GM21576 (cell line): ENCODE data around the gene ACAP2.
"Not testable (repeated sequence)": the region's sequence is repeated elsewhere in the genome, so short reads cannot be mapped to it uniquely, and the experiment has no call there.

Experiments used
- ATAC-seq: cut with Tn5 transposase; IDR thresholded peaks from one replicate; pipeline ENCODE4 v1.9.1; 2021; ENCODE audit warnings: mild to moderate bottlenecking, moderate library complexity; ENCODE audit not compliant: unreplicated experiment

The ACAP2 gene

GRCh38 chr3:195394024-195394423 is 48.8 kb downstream of the ACAP2 start:
- peak; percentile 61 for ATAC-seq

DNA sequence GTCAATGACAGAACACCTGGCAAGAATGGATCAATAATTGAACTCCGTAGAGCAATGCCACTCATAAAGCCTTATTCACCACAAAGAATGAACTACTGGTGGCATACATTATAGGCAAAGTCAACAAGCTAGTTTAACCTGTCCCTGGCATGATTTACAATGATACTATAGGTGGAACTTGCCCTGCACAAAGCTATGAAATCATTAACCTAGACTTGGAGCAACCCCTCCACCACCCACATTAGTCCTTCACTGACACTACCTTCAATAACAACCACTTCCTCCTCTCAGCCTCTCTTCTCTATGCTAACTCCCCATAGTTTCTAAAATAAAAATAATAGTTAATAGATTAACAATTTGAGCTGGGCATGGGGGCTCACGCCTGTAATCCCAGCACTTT is 54.4 kb downstream of the ACAP2 start:
- no peak for ATAC-seq

DNA sequence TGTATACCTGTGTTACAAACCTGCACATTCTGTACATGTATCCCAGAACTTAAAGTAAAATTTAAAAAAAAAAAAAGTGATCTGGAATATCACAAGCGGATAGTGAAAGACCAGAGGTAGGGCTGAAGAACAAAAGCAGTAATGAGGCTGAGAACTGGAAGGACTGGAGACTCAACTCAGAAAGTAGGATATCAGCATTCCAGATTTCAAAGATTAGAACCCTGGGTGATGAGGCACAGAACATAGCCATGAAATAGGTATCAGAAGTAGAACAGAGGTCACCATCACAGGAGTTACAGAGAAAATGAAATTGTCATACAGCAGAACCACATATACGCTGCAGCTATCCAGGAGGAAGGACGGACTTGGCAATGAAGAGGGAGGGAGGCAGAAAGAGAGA is 56.1 kb downstream of the ACAP2 start:
- ATAC-seq = no peak

DNA sequence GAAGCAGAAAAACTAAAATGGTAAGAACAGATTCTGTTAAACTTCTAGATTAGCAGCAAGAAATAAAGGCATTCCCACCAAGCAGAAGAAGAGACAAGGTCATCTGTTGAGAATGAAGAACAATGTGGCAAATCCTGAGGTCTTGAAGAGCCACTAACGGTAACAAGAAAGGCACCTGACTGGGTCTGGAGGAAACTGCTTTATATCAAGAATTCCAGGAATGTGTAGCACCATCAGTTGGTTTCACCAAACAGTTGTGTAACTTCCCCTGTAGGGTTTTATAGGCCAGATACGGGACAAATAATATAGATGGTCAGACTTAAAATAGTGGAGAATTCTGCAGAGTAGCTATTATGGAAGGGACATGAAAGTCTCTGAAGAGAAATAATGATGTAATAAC is 57.3 kb downstream of the ACAP2 start:
- ATAC-seq = no peak

DNA sequence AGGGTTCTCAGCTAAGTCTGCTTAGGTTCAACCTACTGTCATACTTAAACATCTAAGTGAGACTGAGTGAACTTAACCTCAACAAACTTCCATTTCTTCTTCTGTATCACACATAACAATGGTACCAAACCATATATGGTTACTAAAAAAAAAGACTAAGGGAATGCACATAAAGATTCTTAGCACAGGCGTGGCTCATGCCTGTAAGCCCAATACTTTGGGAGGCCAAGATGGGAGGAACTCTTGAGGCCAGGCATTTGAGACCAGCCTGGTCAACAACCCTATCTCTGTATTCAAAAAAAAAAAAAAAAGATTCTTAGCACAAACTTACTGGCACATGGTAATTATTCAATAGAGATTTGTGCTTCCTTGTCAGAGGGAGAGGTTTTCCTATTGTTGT is 57.9 kb downstream of the ACAP2 start:
- ATAC-seq = no peak

DNA sequence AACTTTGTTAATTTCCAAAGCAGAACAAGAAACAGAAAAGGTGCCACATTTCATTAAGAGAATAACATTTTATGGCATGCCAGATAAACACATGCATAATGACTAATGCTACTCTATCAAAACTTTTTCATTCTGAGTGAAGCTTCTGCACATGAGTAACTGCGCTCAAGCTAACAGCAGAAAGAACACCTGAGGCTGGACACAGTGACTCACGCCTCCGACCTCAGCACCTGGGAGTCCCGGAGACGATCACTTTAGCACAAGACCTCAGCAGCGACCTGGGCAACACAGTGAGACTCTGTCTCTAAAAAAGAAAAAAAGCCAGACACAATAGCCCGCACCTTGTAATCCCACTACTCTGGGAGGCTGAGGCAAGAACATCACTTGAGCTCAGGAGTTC is 70.6 kb downstream of the ACAP2 start:
- ATAC-seq = no peak

DNA sequence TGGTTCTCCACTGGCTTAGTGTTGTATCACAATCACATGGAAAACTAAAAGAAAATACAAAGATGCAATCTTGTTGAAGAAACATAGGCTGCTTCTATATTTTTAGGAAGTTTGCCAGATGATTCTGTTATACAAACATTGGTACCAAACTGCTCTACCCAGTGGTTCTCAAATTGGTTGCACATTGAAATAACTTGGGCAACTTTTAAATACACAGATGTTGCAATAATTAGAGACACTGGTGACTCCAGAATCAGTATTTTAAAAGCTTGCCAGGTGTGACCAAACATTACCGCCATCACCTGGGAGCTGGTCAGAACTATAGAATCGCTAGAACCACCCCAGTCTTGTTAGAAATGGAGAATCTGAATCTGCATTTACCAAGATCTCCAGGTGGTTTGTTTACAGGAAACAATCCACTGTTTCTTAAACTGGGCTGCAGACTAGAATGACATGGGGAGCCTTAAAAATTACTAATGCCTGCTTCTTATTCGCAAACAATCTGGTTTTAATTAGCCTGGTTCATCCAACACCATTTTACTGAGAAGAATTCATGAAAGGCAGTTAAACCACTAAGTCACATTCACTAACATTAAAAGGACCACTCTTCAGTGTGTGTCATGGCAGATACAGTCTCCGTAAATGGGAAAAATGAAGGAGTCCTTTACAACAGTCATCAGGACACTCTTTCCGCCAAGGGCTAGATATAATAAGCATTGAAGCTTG is 76.5 kb downstream of the ACAP2 start:
- no peak for ATAC-seq

DNA sequence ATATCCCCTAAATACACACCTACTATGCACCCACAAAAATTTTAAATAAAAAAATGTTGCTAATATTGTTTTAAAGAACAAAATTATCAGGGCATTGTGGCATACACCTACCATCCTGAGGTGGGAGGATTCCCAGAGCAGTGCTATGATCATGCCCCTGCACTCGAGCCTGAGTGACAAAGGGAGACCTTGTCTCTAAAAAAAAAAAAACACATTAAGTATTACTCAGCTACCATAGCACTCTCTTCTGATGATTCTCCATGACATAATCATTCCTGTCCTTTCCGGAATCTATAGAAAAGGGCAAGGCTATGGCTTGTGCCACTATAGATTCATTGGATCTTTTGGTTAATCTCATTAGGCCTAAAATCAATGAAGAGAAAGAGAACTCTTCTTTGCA is 77.4 kb downstream of the ACAP2 start:
- ATAC-seq = no peak

GRCh38 chr3:195357797-195358196 is 85.0 kb downstream of the ACAP2 start:
- ATAC-seq = not testable (repeated sequence)

DNA sequence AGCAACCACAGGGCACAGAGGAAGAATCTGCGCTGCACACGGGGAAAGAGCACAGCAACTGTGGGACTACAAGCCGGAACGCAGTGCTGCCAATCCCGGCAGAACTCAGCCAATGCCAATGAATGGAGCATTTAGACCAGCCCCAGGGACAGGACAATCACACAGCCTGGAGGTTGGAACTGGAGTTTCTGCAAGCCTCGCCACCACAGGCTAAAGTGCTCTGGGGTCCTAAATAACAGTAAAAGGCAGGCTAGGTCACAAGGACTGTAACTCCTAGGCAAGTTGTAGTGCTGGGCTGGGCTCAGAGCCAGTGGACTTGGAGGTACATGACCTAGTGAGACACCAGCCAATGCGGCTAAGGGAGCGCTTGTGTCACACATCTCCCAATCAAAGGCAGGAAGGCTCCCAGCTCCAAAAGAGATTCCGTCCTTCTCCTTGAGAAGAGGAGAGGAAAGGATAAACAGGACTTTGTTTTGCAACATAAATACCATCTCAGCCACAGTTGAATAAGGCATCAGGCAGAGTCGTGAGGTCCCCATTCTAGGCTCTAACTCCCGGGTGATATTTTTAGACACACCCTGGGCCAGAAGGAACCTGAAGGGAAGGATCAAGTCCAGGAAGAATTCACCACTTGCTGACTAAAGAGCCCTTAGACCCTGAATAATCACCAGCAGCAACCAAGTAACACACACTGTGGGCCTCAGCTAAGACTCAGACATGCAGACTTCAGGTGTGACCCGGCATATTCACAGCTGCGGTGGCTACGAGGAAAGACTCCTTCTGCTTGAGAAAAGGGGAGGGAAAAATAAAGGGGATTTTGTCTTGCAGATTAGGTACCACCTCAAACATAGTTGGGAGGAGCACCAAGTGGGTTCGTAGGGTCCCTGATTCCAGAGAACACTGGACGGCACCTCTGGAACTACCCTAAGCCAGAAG is 86.4 kb downstream of the ACAP2 start:
- no peak for ATAC-seq

- not testable (repeated sequence) for ATAC-seq
Measured at GRCh38 chr3:195354009-195354408, 88.8 kb downstream of the ACAP2 start.

DNA sequence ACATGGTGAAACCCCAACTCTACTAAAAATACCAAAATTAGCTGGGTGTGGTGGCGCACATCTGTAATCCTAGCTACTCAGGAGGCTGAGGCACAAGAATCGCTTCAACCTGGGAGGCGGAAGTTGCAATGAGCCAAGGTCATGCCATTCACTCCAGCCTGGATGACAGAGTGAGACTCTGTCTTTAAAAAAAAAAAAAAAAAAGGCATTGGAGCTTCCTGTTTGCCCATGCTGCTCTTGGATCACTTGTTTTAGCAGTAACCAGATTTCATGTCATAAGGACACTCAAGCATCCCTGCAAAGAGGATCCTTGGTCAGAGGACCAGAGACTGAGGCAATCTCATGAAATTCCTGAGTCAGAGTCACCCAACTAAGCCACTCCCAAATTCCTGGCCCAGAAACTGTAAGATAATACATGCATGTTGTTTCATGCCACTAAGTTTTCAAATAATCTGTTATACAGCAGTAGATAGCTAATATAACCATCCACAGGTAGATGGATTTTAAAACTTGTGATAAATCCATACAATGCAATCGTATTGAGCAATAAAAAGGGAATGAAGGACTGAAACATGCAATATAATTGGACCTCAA is 89.8 kb downstream of the ACAP2 start:
- no peak for ATAC-seq

GRCh38 chr3:195348426-195349115 is 94.2 kb downstream of the ACAP2 start:
- no peak for ATAC-seq

GRCh38 chr3:195337747-195338146 is 105.1 kb downstream of the ACAP2 start:
- no peak for ATAC-seq

DNA sequence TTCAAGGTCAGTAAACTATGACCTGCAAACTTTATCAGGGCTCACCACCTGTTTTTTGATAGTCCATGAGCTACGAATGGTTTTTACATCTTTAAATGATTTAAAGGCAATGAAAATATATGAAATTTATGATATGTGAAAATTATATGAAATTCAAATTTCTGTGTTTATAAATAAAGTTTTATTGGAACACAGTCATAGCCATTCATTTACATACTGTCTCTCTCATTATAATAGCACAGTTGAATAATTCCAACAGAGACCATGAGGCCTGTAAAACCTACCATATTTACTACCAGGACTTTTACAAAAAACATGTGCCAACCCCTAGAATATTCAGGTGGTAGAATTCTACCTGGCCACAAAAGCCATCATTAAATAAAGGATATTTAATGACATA is 107.9 kb downstream of the ACAP2 start:
- ATAC-seq = no peak

DNA sequence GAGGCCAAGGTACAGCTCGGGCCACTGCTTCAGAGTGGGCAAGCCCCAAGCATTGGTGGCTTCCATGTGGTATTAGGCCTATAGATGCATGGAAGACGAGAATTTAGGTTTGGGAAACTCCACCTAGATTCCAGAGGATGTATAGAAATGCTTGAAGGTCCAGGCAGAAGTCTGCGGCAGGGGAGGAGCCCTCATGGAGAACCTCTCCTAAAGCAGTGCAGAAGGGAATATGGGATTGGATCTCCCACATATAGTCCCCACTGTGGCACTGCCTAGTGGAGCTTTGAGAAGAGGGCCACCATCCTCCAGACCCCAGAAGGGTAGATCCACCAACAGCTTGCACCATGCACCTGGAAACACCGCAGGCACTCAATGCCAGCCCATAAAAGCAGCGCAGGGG is 123.8 kb downstream of the ACAP2 start:
- ATAC-seq = no peak

GRCh38 chr3:195312714-195313113 is 130.1 kb downstream of the ACAP2 start:
- ATAC-seq = no peak

GRCh38 chr3:195307711-195308110 is 135.1 kb downstream of the ACAP2 start:
- no peak for ATAC-seq

DNA sequence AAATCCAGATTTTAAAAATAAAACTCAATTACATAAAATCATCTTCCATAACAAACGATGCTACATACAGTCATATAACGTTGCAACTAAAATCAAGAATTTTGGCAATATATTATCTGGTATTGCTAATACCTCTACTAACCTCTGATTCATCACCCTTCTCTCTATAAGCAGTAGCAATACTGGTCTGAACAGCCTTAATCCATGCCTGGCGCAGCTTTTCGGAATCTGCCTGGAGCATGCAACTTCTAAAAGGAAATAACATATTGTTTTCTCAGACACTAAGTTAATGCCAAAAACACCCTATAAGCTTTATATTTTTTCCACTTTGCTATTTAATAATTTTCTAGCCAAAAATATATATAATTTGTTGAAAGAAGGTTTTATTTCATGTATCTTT is 136.5 kb downstream of the ACAP2 start:
- ATAC-seq = no peak

GRCh38 chr3:195302431-195302830 is 140.4 kb downstream of the ACAP2 start:
- ATAC-seq = no peak

DNA sequence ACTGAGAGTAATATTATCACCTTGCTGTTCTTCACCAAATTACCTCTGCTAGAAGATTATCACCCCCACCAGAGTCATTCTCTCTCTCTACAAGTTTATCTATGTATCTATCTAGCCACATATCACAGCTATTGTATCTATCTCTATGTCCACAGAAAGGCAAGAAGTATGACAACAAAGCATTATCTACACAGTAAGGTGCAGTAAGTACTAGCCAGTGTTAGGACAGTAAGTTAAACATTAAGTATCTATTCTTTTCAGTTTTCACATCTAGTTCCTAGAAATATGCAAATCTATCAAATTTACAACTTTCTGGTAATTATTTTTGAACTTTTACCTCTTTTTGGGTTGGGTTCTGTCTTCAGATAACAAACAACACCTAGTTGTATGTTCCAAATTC is 145.4 kb downstream of the ACAP2 start:
- ATAC-seq = no peak
